Fibroblast of lung (primary cell): Measurements from ENCODE around the gene NRF1. TPM values are rescaled to one million over a fixed set of nuclear protein-coding genes. Genes with fewer than 3 reads are reported as not detected.
A peak's percentile ranks its signal among the peaks of the same experiment; 100 is the strongest.

Experiments
- DNase-seq, 2 donors: peaks; one replicate each; pipeline versions ENCODE4 v3.0.0 to v3.0.0-alpha.2; 2010; ENCODE audit warnings: low read depth in 2 of 2
- H2AFZ ChIP-seq: 2 replicates; pipeline ENCODE4 v1.5.1; 2012; ENCODE audit warnings: low read length, control low read depth, inconsistent platforms
- H3K27ac ChIP-seq: 2 replicates; pipeline ENCODE4 v1.5.1; 2011; ENCODE audit warnings: low read length, control low read depth; ENCODE audit not compliant: insufficient read depth
- H3K27me3 ChIP-seq: 2 replicates; pipeline ENCODE4 v1.5.1; 2011; ENCODE audit warnings: mild to moderate bottlenecking, low read length; ENCODE audit not compliant: control insufficient read depth, insufficient read depth
- H3K36me3 ChIP-seq: 2 replicates; pipeline ENCODE4 v1.5.1; 2011; ENCODE audit warnings: low read length; ENCODE audit not compliant: control insufficient read depth, insufficient read depth
- H3K4me1 ChIP-seq: 2 replicates; pipeline ENCODE4 v1.5.1; 2011; ENCODE audit warnings: low read length; ENCODE audit not compliant: control insufficient read depth, insufficient read depth; ENCODE audit errors: extremely low read depth
- H3K4me2 ChIP-seq: 2 replicates; pipeline ENCODE4 v1.5.1; 2011; ENCODE audit warnings: low read length, control low read depth; ENCODE audit not compliant: insufficient read depth; ENCODE audit errors: extremely low read depth
- H3K4me3 ChIP-seq, 4 experiments: fragments of 200-600 bp in 1 of 4; sonication (generic) in 1 of 4; replicated peaks in 1 of 4; 2 replicates each; pipeline ENCODE4 v1.5.1; 2011 to 2016; ENCODE audit warnings: low read length in 4 of 4, low read depth in 3 of 4, mild to moderate bottlenecking in 3 of 4, control low read depth in 2 of 4, inconsistent platforms in 1 of 4, mixed read lengths in 1 of 4; ENCODE audit not compliant: insufficient read depth in 1 of 4; ENCODE audit errors: control extremely low read depth in 1 of 4
- H3K79me2 ChIP-seq: 2 replicates; pipeline ENCODE4 v1.5.1; 2012; ENCODE audit warnings: mild to moderate bottlenecking, low read length, inconsistent platforms; ENCODE audit not compliant: control insufficient read depth, insufficient read depth
- H3K9ac ChIP-seq: 2 replicates; pipeline ENCODE4 v1.5.1; 2011; ENCODE audit warnings: mild to moderate bottlenecking, low read length, control low read depth; ENCODE audit not compliant: insufficient read depth
- H3K9me3 ChIP-seq: 2 replicates; pipeline ENCODE4 v1.5.1; 2012; ENCODE audit warnings: low read depth, low read length; ENCODE audit not compliant: control insufficient read depth, insufficient read depth
- H4K20me1 ChIP-seq: 2 replicates; pipeline ENCODE4 v1.5.1; 2011; ENCODE audit warnings: low read length; ENCODE audit not compliant: control insufficient read depth, insufficient read depth; ENCODE audit errors: extremely low read depth
- EZH2 ChIP-seq: IDR thresholded peaks from 2 replicates; pipeline ENCODE4 v1.5.1; 2012; ENCODE audit warnings: low read length, control low read depth, mild to moderate bottlenecking; ENCODE audit errors: missing control alignments
- polyA plus RNA-seq, 2 donors: library from polyadenylated mRNA; depleted of rRNA in 1 of 2; stranded (reverse) in 1 of 2; unstranded in 1 of 2; fragments of >200 nt; gene quantifications; 2 replicates each; pipeline ENCODE4 v1.2.1, GENCODE V29; 2011 to 2012; ENCODE audit warnings: missing spikeins in 1 of 2
- total RNA-seq: library from RNA; depleted of rRNA; stranded (reverse); fragments of >200 nt; gene quantifications from 2 replicates; pipeline ENCODE4 v1.2.1, GENCODE V29; 2014
- TF ChIP-seq, protein P1 (sequence below), 2 donors: IDR thresholded peaks in 1 of 2; conservative IDR thresholded peaks in 1 of 2; 1 replicate in 1 of 2; 2 replicates in 1 of 2; pipeline ENCODE4 v1.5.1; 2011 to 2012; ENCODE audit warnings: low read length in 2 of 2, control low read depth in 1 of 2, inconsistent platforms in 1 of 2, low read depth in 1 of 2, mild to moderate bottlenecking in 1 of 2

NRF1 gene
- total and polyA plus RNA-seq, 2 donors (not counting 1 experiment from before 2014, with no cell fraction given): 7.3 to 15.5 TPM

DNA sequence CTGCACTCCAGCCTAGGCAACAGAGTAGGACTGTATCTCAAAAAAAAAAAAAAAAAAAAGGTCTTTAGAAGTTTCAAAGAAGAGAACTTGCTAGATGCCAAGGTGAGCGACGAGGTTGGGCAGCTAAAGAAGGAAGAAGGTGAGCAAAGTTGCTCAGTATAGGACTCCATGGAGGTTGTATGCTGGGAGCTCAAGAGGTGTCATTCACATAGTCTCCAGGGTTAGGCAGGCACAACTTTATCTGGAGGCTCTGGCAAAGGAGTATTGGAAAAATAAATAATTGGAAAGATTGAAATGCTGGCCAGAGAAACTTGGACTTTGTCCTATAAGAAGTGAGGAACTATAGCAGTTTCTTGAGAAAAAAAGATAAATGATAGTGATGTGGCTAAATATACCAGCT, 74.5 kb downstream of the NRF1 start:
- H3K9me3 ChIP-seq: no peaks in the 10 kb centered on the region
- H3K4me3 ChIP-seq: no peak overlapping the region
- H3K79me2 ChIP-seq: no peaks in the 10 kb centered on the region
- H3K4me2 ChIP-seq: no peak overlapping the region
- H3K36me3 ChIP-seq: peaks cover 1% of the 10 kb centered on the region
- H3K27me3 ChIP-seq: no peaks in the 10 kb centered on the region
- no peaks in the 10 kb centered on the region for H4K20me1 ChIP-seq
- H3K4me1 ChIP-seq: no peaks in the 10 kb centered on the region
- H3K9ac ChIP-seq: no peak overlapping the region
- no peak overlapping the region for H2AFZ ChIP-seq
- DNase-seq: no peak
- TF ChIP-seq EZH2: no peak
- TF ChIP-seq, protein P1, sequence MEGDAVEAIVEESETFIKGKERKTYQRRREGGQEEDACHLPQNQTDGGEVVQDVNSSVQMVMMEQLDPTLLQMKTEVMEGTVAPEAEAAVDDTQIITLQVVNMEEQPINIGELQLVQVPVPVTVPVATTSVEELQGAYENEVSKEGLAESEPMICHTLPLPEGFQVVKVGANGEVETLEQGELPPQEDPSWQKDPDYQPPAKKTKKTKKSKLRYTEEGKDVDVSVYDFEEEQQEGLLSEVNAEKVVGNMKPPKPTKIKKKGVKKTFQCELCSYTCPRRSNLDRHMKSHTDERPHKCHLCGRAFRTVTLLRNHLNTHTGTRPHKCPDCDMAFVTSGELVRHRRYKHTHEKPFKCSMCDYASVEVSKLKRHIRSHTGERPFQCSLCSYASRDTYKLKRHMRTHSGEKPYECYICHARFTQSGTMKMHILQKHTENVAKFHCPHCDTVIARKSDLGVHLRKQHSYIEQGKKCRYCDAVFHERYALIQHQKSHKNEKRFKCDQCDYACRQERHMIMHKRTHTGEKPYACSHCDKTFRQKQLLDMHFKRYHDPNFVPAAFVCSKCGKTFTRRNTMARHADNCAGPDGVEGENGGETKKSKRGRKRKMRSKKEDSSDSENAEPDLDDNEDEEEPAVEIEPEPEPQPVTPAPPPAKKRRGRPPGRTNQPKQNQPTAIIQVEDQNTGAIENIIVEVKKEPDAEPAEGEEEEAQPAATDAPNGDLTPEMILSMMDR (conservative IDR thresholded peaks at IDR 0.05 in 1 of 2, IDR thresholded peaks at IDR 0.05 in 1 of 2; ENCODE audit: low read depth in 1 of 2, low read length in 2 of 2): no peak
- no peak overlapping the region for H3K27ac ChIP-seq

DNA sequence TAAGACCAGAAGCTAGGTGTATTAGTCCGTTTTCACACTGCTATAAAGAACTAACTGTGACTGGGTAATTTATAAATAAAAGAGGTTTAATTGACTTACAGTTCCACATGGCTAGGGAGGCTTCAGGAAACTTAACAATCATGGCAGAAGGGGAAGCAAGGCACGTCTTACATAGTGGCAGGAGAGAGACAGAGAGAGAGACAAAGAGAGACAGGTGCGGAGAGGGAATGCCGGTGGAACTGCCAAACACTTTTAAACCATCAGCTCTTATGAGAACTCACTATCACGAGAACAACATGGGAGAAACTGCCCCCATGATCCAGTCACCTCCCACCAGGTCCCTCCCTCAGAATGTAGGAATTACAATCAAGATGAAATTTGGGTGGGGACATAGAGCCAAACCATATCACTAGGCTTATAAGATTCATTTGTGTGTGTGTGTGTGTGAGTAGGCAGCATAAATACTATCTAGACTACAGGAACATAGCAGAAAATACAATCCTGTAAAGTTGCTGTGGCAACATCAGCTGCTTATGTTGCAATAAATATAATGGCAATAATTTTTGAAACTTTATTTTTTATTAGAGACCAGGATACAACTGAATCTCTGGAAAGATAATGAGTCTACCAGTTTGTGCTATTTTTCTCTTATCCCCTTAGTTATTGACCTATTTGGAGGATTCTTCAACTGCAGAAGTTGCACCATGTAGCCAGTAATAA, 77.1 kb downstream of the NRF1 start:
- no peak overlapping the region for H3K9ac ChIP-seq
- no peak overlapping the region for H3K27ac ChIP-seq
- TF ChIP-seq EZH2: no peak
- TF ChIP-seq, protein P1 (conservative IDR thresholded peaks at IDR 0.05 in 1 of 2, IDR thresholded peaks at IDR 0.05 in 1 of 2; ENCODE audit: low read depth in 1 of 2, low read length in 2 of 2): no peak
- H3K4me1 ChIP-seq: no peaks in the 10 kb centered on the region
- no peak overlapping the region for H3K4me3 ChIP-seq
- H2AFZ ChIP-seq: no peak overlapping the region
- no peaks in the 10 kb centered on the region for H4K20me1 ChIP-seq
- DNase-seq: peak in 1 of 2 donors; percentile 16
- H3K79me2 ChIP-seq: no peaks in the 10 kb centered on the region
- H3K4me2 ChIP-seq: no peak overlapping the region
- peaks cover 4% of the 10 kb centered on the region for H3K36me3 ChIP-seq
- no peaks in the 10 kb centered on the region for H3K9me3 ChIP-seq
- H3K27me3 ChIP-seq: no peaks in the 10 kb centered on the region

GRCh38 chr7:129689995-129690581, 78.6 kb downstream of the NRF1 start:
- no peak overlapping the region for H3K4me3 ChIP-seq
- H3K27ac ChIP-seq: no peak overlapping the region
- H3K79me2 ChIP-seq: no peaks in the 10 kb centered on the region
- no peaks in the 10 kb centered on the region for H3K4me1 ChIP-seq
- TF ChIP-seq EZH2: no peak
- TF ChIP-seq, protein P1 (conservative IDR thresholded peaks at IDR 0.05 in 1 of 2, IDR thresholded peaks at IDR 0.05 in 1 of 2; ENCODE audit: low read depth in 1 of 2, low read length in 2 of 2): no peak
- H3K9me3 ChIP-seq: no peaks in the 10 kb centered on the region
- no peak overlapping the region for H3K4me2 ChIP-seq
- no peak overlapping the region for H2AFZ ChIP-seq
- no peaks in the 10 kb centered on the region for H3K27me3 ChIP-seq
- no peak for DNase-seq
- peaks cover 4% of the 10 kb centered on the region for H3K36me3 ChIP-seq
- H4K20me1 ChIP-seq: no peaks in the 10 kb centered on the region
- H3K9ac ChIP-seq: no peak overlapping the region
